Neural cell (in vitro differentiated cells): ENCODE data around the gene INF2. TPM values are rescaled to one million over a fixed set of nuclear protein-coding genes. Genes with fewer than 3 reads are reported as not detected.

Experiments
- H2AFZ ChIP-seq: fragments of 200-600, 300-800 bp; sonication (generic), shearing (Covaris generic); 2 replicates; pipeline ENCODE4 v1.6.0; 2014; ENCODE audit warnings: low read depth, mild to moderate bottlenecking, antibody characterized with exemption, low read length, moderate library complexity
- H3F3A ChIP-seq: fragments of 200-600 bp; shearing (Covaris generic); 2 replicates; pipeline ENCODE4 v1.6.1; 2016; ENCODE audit warnings: mild to moderate bottlenecking, moderate library complexity, mixed read lengths, antibody characterized with exemption, low read length; ENCODE audit not compliant: insufficient read depth, poor library complexity, severe bottlenecking
- H3K27ac ChIP-seq: fragments of 200-600, 300-800 bp; sonication (generic), shearing (Covaris generic); 2 replicates; pipeline ENCODE4 v1.5.1; 2014; ENCODE audit warnings: mild to moderate bottlenecking, low read length, moderate library complexity
- H3K27me3 ChIP-seq: fragments of 300-800, 200-600 bp; sonication (generic), shearing (Covaris generic); 2 replicates; pipeline ENCODE4 v1.6.0; 2014; ENCODE audit warnings: mild to moderate bottlenecking, low read depth, low read length, moderate library complexity; ENCODE audit not compliant: insufficient read depth
- H3K36me3 ChIP-seq: fragments of 300-800, 200-600 bp; sonication (generic), shearing (Covaris generic); 2 replicates; pipeline ENCODE4 v1.5.1; 2014; ENCODE audit warnings: mild to moderate bottlenecking, antibody characterized with exemption, low read length, moderate library complexity; ENCODE audit not compliant: insufficient read depth
- H3K4me2 ChIP-seq: fragments of 300-800, 200-600 bp; sonication (generic), shearing (Covaris generic); 2 replicates; pipeline ENCODE4 v1.6.0; 2014; ENCODE audit warnings: mild to moderate bottlenecking, low read length
- H3K4me3 ChIP-seq: fragments of 300-800, 200-600 bp; sonication (generic), shearing (Covaris generic); 2 replicates; pipeline ENCODE4 v1.5.1; 2014; ENCODE audit warnings: mild to moderate bottlenecking, low read length, moderate library complexity
- H3K79me2 ChIP-seq: fragments of 200-600 bp; shearing (Covaris generic); replicated peaks from 2 replicates; pipeline ENCODE4 v1.6.0; 2014; ENCODE audit warnings: mild to moderate bottlenecking, low read length, moderate library complexity; ENCODE audit not compliant: insufficient read depth
- H3K9ac ChIP-seq: fragments of 300-800, 200-600 bp; sonication (generic), shearing (Covaris generic); 2 replicates; pipeline ENCODE4 v1.6.1; 2016; ENCODE audit warnings: mild to moderate bottlenecking, low read length, mixed read lengths
- H3K9me2 ChIP-seq: fragments of 200-600 bp; shearing (Covaris generic); 2 replicates; pipeline ENCODE4 v1.6.1; 2016; ENCODE audit warnings: mild to moderate bottlenecking, low read length, mixed read lengths; ENCODE audit not compliant: insufficient read depth
- H3K9me3 ChIP-seq: fragments of 200-600, 300-800 bp; sonication (generic), shearing (Covaris generic); 2 replicates; pipeline ENCODE4 v1.6.1; 2016; ENCODE audit warnings: mild to moderate bottlenecking, mixed run types, low read length, moderate library complexity, mixed read lengths
- H4K20me1 ChIP-seq: fragments of 200-600 bp; shearing (Covaris generic); 2 replicates; pipeline ENCODE4 v1.6.1; 2016; ENCODE audit warnings: mild to moderate bottlenecking, mixed run types; ENCODE audit not compliant: insufficient read depth
- CTCF ChIP-seq: fragments of 450-650 bp; IDR thresholded peaks from 2 replicates; pipeline ENCODE4 v1.5.1; 2014; ENCODE audit warnings: antibody characterized with exemption, mild to moderate bottlenecking, moderate library complexity; ENCODE audit not compliant: poor library complexity, severe bottlenecking
- EP300 ChIP-seq: fragments of 450-650 bp; conservative IDR thresholded peaks from 2 replicates; pipeline ENCODE4 v1.6.1; 2014; ENCODE audit warnings: antibody characterized with exemption, mild to moderate bottlenecking, moderate library complexity; ENCODE audit not compliant: poor library complexity, severe bottlenecking
- EZH2 ChIP-seq: fragments of 200-600, 300-800 bp; shearing (Covaris generic), sonication (generic); IDR thresholded peaks from 2 replicates; pipeline ENCODE4 v1.6.1; 2014; ENCODE audit warnings: antibody characterized with exemption, low read length, borderline replicate concordance, mild to moderate bottlenecking; ENCODE audit not compliant: insufficient read depth, poor library complexity, severe bottlenecking
- MXI1 ChIP-seq: fragments of 450-650 bp; conservative IDR thresholded peaks from 2 replicates; pipeline ENCODE4 v1.6.1; 2014; ENCODE audit warnings: antibody characterized with exemption, mild to moderate bottlenecking; ENCODE audit not compliant: poor library complexity, severe bottlenecking
- POLR2AphosphoS5 ChIP-seq: IDR thresholded peaks from 2 replicates; pipeline ENCODE4 v1.6.1; 2012
- RAD21 ChIP-seq: fragments of 450-650 bp; conservative IDR thresholded peaks from 2 replicates; pipeline ENCODE4 v1.6.1; 2014; ENCODE audit warnings: antibody characterized with exemption, mild to moderate bottlenecking, moderate library complexity
- REST ChIP-seq: IDR thresholded peaks from 2 replicates; pipeline ENCODE4 v1.6.1; 2012; ENCODE audit warnings: borderline replicate concordance
- SMC3 ChIP-seq: fragments of 450-650 bp; conservative IDR thresholded peaks from 2 replicates; pipeline ENCODE4 v1.6.1; 2014; ENCODE audit warnings: antibody characterized with exemption, mild to moderate bottlenecking, moderate library complexity; ENCODE audit not compliant: poor library complexity
- TAF1 ChIP-seq: IDR thresholded peaks from 2 replicates; pipeline ENCODE4 v1.6.1; 2012; ENCODE audit warnings: low read depth
- polyA plus RNA-seq: library from polyadenylated mRNA; depleted of rRNA; stranded (reverse); fragments of >200 nt; gene quantifications from 2 replicates; pipeline ENCODE4 v1.2.3, GENCODE V29; 2014

INF2 gene
- polyA plus RNA-seq, 1 donor from 2014 or later, result 0.02 TPM

- Histone ChIP-seq H2AFZ (no peak overlapping the region), H3K4me2 (no peak overlapping the region), H3K36me3 (peaks cover 11% of the 10 kb centered on the region), H3K9ac (no peak overlapping the region), H3K27me3 (no peaks in the 10 kb centered on the region), H4K20me1 (no peaks in the 10 kb centered on the region), H3K27ac (no peak overlapping the region), H3K9me3 (no peaks in the 10 kb centered on the region), H3K9me2 (no peaks in the 10 kb centered on the region), H3K4me3 (no peak overlapping the region), H3K79me2 (no peaks in the 10 kb centered on the region), H3F3A (no peaks in the 10 kb centered on the region)
- no peak for TF ChIP-seq REST
- no peak for TF ChIP-seq MXI1
- TF ChIP-seq EZH2, result no peak
- no peak for TF ChIP-seq TAF1
- TF ChIP-seq RAD21, result no peak
- no peak for TF ChIP-seq CTCF
- TF ChIP-seq EP300, result no peak
- no peak for TF ChIP-seq SMC3
- no peak for TF ChIP-seq POLR2AphosphoS5
These were observed 80.7 kb downstream of the INF2 start for GRCh38 chr14:104770072-104770579.

DNA sequence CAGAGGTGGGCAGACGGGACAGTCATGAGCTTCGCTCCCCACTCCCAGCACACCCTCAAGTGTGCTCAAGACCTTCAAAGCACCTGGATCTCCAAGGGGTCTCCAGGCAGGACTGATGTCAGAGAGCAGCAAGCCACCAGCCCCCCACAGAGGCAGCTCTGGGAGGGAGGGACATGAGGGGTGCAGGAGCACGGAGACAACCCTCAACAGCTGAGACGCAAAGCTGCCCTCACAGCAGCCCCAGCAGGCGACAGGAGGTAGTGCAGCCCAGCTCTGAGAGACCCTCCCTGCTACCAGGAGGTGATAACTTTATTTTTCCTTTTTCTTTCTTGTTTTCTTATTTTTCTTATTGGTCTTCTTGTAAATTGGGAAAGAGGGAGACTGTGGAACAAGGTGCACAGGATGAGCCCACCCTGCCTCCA is 81.4 kb downstream of the INF2 start:
- Histone ChIP-seq H4K20me1 (no peaks in the 10 kb centered on the region), H3K4me2 (no peak overlapping the region), H3K36me3 (peaks cover 11% of the 10 kb centered on the region), H3K27me3 (no peaks in the 10 kb centered on the region), H3K9me3 (no peaks in the 10 kb centered on the region), H2AFZ (no peak overlapping the region), H3K27ac (no peak overlapping the region), H3K9me2 (no peaks in the 10 kb centered on the region), H3K79me2 (no peaks in the 10 kb centered on the region), H3K4me3 (no peak overlapping the region), H3K9ac (no peak overlapping the region), H3F3A (no peaks in the 10 kb centered on the region)
- no peak for TF ChIP-seq EZH2
- peak; percentile 3 for TF ChIP-seq POLR2AphosphoS5
- no peak for TF ChIP-seq SMC3
- TF ChIP-seq CTCF, result peak; percentile 32
